ENCODE measurements around the gene AMZ2. TPM values are rescaled to one million over a fixed set of nuclear protein-coding genes. Genes with fewer than 3 reads are reported as not detected.
"Not testable (repeated sequence)": the region's sequence is repeated elsewhere in the genome, so short reads cannot be mapped to it uniquely, and the experiment has no call there.

The AMZ2 gene
- polyA plus RNA-seq, 1 donor (not counting 4 experiments of a cell fraction or from before 2014, with no cell fraction given): 123 TPM

DNA sequence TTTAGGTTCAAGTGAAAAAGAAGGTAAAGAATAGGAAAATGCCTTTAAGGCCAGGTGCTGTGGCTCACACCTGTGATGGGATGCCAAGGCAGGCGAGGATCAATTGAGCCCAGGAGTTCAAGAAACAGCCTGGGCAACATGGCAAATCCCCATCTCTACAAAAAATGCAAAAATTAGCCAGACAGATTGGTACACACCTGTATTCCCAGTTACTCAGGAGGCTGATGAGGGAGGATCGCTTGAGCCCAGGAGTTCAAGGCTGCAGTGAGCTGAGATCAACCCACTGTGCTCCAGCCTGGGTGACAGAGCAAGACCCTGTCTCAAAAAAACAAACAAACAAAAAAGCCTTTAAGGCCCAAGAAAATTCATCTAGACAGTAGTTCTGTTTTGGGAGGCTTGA lies 45.5 kb upstream of the AMZ2 start:
- H3K9me1 ChIP-seq (ENCODE audit: control insufficient read depth, extremely low read depth, insufficient read depth, low read length); H3K36me3 ChIP-seq (ENCODE audit: control insufficient read depth in 2 of 2, extremely low read depth in 1 of 2, insufficient read depth in 2 of 2, low read length in 2 of 2); H3K9me3 ChIP-seq (ENCODE audit: control insufficient read depth, low read depth, low read length); H3K4me2 ChIP-seq (ENCODE audit: control insufficient read depth, extremely low read depth, insufficient read depth, low read depth, low read length); H3K9ac ChIP-seq (ENCODE audit: control insufficient read depth, extremely low read depth, insufficient read depth, low read length); H2AFZ ChIP-seq (ENCODE audit: control insufficient read depth, low read length); DNase-seq (ENCODE audit: low read depth, low spot score); H4K20me1 ChIP-seq (ENCODE audit: control insufficient read depth, extremely low read depth, insufficient read depth, low read length); dilution Hi-C loops (cut with MboI; ENCODE audit: extremely low pct_ligation_motif_present, low sequenced_read_pairs); H3K79me2 ChIP-seq (ENCODE audit: control insufficient read depth, insufficient read depth, low read length); H3K4me3 ChIP-seq (ENCODE audit: control insufficient read depth in 2 of 3, extremely low read depth in 1 of 3, insufficient read depth in 2 of 3, low read depth in 1 of 3, low read length in 3 of 3); FAIRE-seq; H3K27ac ChIP-seq (ENCODE audit: control insufficient read depth, insufficient read depth, low read length): not testable (repeated sequence)
- H3K27me3 ChIP-seq (ENCODE audit: control insufficient read depth, extremely low read depth, insufficient read depth, low read length): peaks cover 34% of the 10 kb centered on the region
- peaks cover 10% of the 10 kb centered on the region for H3K4me1 ChIP-seq (ENCODE audit: control insufficient read depth, extremely low read depth, insufficient read depth, low read length)

DNA sequence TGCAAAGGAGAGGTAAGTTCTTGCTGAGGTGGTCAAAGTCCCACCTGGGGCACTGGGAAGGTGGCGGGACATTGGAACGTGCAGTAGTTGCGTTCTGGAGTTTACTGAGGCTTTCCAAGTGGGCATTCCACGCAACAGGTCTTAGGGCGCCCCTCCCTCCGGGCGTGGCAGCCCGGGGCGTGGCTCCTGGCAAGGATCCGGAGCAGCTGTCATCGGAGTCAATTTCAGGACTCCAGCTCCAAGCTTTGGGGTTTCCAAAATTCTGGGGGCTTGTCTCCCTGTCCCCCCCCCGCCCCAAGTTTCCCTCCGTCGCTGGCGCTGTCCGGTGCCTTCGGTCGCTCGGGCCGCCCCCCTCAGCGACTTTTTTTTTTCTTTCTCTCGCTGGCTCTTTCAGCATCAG lies 43.1 kb upstream of the AMZ2 start:
- Histone ChIP-seq H3K9me1 (ENCODE audit: control insufficient read depth, extremely low read depth, insufficient read depth, low read length) (no peaks in the 10 kb centered on the region), H3K27me3 (ENCODE audit: control insufficient read depth, extremely low read depth, insufficient read depth, low read length) (peaks cover 10% of the 10 kb centered on the region), H3K36me3 (ENCODE audit: control insufficient read depth in 2 of 2, extremely low read depth in 1 of 2, insufficient read depth in 2 of 2, low read length in 2 of 2) (no peaks in the 10 kb centered on the region), H3K79me2 (ENCODE audit: control insufficient read depth, insufficient read depth, low read length) (no peaks in the 10 kb centered on the region), H3K4me3 (ENCODE audit: control insufficient read depth in 2 of 3, extremely low read depth in 1 of 3, insufficient read depth in 2 of 3, low read depth in 1 of 3, low read length in 3 of 3) (peak overlapping the region; percentile 64 to 75 (median 67)), H3K9ac (ENCODE audit: control insufficient read depth, extremely low read depth, insufficient read depth, low read length) (no peak overlapping the region), H3K27ac (ENCODE audit: control insufficient read depth, insufficient read depth, low read length) (no peak overlapping the region), H2AFZ (ENCODE audit: control insufficient read depth, low read length) (no peak overlapping the region), H4K20me1 (ENCODE audit: control insufficient read depth, extremely low read depth, insufficient read depth, low read length) (no peaks in the 10 kb centered on the region), H3K9me3 (ENCODE audit: control insufficient read depth, low read depth, low read length) (no peaks in the 10 kb centered on the region), H3K4me2 (ENCODE audit: control insufficient read depth, extremely low read depth, insufficient read depth, low read depth, low read length) (peak overlapping the region; percentile 79), H3K4me1 (ENCODE audit: control insufficient read depth, extremely low read depth, insufficient read depth, low read length) (peaks cover 10% of the 10 kb centered on the region)
- dilution Hi-C loops (cut with MboI; ENCODE audit: extremely low pct_ligation_motif_present, low sequenced_read_pairs): no loop called here
- DNase-seq (ENCODE audit: low read depth, low spot score): no peak
- no peak for FAIRE-seq
- TF ChIP-seq EZH2 (IDR thresholded peaks at IDR 0.05; ENCODE audit: low read length): no peak
- TF ChIP-seq, protein P1, sequence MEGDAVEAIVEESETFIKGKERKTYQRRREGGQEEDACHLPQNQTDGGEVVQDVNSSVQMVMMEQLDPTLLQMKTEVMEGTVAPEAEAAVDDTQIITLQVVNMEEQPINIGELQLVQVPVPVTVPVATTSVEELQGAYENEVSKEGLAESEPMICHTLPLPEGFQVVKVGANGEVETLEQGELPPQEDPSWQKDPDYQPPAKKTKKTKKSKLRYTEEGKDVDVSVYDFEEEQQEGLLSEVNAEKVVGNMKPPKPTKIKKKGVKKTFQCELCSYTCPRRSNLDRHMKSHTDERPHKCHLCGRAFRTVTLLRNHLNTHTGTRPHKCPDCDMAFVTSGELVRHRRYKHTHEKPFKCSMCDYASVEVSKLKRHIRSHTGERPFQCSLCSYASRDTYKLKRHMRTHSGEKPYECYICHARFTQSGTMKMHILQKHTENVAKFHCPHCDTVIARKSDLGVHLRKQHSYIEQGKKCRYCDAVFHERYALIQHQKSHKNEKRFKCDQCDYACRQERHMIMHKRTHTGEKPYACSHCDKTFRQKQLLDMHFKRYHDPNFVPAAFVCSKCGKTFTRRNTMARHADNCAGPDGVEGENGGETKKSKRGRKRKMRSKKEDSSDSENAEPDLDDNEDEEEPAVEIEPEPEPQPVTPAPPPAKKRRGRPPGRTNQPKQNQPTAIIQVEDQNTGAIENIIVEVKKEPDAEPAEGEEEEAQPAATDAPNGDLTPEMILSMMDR (optimal IDR thresholded peaks at IDR 0.05 in 1 of 3, IDR thresholded peaks at IDR 0.05 in 1 of 3, conservative IDR thresholded peaks at IDR 0.05 in 1 of 3; ENCODE audit: extremely low read depth in 1 of 3, insufficient read depth in 2 of 3, low read length in 3 of 3): no peak

DNA sequence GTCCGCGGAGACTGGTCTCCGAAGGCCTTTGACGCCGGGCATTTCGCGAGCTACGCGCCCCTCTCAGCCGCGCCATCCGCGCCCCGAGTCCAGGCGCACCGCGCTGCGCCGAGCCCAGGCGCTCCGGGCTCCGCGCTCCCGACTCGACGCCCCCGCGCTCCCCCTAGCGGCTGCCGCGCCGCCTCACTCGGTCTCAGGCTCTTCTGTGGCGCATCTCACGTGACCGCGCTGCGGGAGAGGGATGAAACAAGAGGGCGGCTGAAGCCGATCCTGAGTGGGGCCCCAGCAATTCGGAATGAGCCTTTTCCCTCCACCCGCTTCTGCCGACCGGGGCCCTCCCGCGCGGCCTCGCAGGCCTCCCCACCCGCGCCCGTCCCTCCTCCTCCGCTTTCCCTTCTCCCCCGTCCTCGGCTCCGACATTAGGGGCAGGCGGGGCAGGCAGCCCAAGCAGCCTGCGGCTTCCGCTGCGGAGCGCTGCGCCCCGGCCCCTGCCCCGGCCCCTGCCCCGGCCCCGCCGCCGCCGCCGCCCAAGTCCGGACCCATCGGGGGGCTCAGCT lies 42.5 kb upstream of the AMZ2 start:
- H3K9ac ChIP-seq (ENCODE audit: control insufficient read depth, extremely low read depth, insufficient read depth, low read length): peak overlapping the region; percentile 69

More for the DNA sequence above, 42.5 kb upstream of the AMZ2 start:
- DNase-seq (ENCODE audit: low read depth, low spot score) (no peak), FAIRE-seq (no peak)
- Histone ChIP-seq H4K20me1 (ENCODE audit: control insufficient read depth, extremely low read depth, insufficient read depth, low read length) (no peaks in the 10 kb centered on the region), H3K79me2 (ENCODE audit: control insufficient read depth, insufficient read depth, low read length) (no peaks in the 10 kb centered on the region), H2AFZ (ENCODE audit: control insufficient read depth, low read length) (peak overlapping the region; percentile 99), H3K27ac (ENCODE audit: control insufficient read depth, insufficient read depth, low read length) (no peak overlapping the region), H3K4me1 (ENCODE audit: control insufficient read depth, extremely low read depth, insufficient read depth, low read length) (peaks cover 12% of the 10 kb centered on the region), H3K9me1 (ENCODE audit: control insufficient read depth, extremely low read depth, insufficient read depth, low read length) (no peaks in the 10 kb centered on the region), H3K4me3 (ENCODE audit: control insufficient read depth in 2 of 3, extremely low read depth in 1 of 3, insufficient read depth in 2 of 3, low read depth in 1 of 3, low read length in 3 of 3) (peak overlapping the region; percentile 64 to 75 (median 67)), H3K4me2 (ENCODE audit: control insufficient read depth, extremely low read depth, insufficient read depth, low read depth, low read length) (peak overlapping the region; percentile 79), H3K27me3 (ENCODE audit: control insufficient read depth, extremely low read depth, insufficient read depth, low read length) (peaks cover 4% of the 10 kb centered on the region), H3K9me3 (ENCODE audit: control insufficient read depth, low read depth, low read length) (no peaks in the 10 kb centered on the region), H3K36me3 (ENCODE audit: control insufficient read depth in 2 of 2, extremely low read depth in 1 of 2, insufficient read depth in 2 of 2, low read length in 2 of 2) (no peaks in the 10 kb centered on the region)
- TF ChIP-seq, protein P1 (optimal IDR thresholded peaks at IDR 0.05 in 1 of 3, IDR thresholded peaks at IDR 0.05 in 1 of 3, conservative IDR thresholded peaks at IDR 0.05 in 1 of 3; ENCODE audit: extremely low read depth in 1 of 3, insufficient read depth in 2 of 3, low read length in 3 of 3): peak; percentile 63 to 85 (median 83)
- TF ChIP-seq EZH2 (IDR thresholded peaks at IDR 0.05; ENCODE audit: low read length): no peak
- dilution Hi-C loops (cut with MboI; ENCODE audit: extremely low pct_ligation_motif_present, low sequenced_read_pairs): no loop called here
